Right lobe of liver (tissue), 6 donors: ENCODE measurements around the gene VARS1. TPM values are rescaled to one million over a fixed set of nuclear protein-coding genes. Genes with fewer than 3 reads are reported as not detected.

Source experiments
- ATAC-seq, 4 donors: fragments of 200-7000 bp; cut with Tn5 transposase; one replicate each; pipeline ENCODE4 v1.9.1; 2020; ENCODE audit warnings: mild to moderate bottlenecking in 4 of 4, moderate library complexity in 4 of 4
- DNase-seq, 3 donors: peaks; one replicate each; pipeline ENCODE4 v3.0.0-alpha.2; 2020
- H3K27ac ChIP-seq, 3 donors: fragments of 200-600 bp; one replicate each; pipeline ENCODE4 v1.8.0; 2022
- H3K27me3 ChIP-seq, 2 donors: fragments of 200-600 bp; one replicate each; pipeline ENCODE4 v1.8.0; 2022
- H3K36me3 ChIP-seq, 4 donors: fragments of 200-600 bp; sonication (generic) in 1 of 4; one replicate each; pipeline versions ENCODE4 v1.5.1 to v1.8.0; 2017 to 2022; ENCODE audit warnings: control low read depth in 1 of 4
- H3K4me1 ChIP-seq, 4 donors: fragments of 200-600 bp; sonication (generic) in 1 of 4; one replicate each; pipeline versions ENCODE4 v1.5.1 to v1.8.0; 2017 to 2022; ENCODE audit warnings: control low read depth in 1 of 4
- H3K4me3 ChIP-seq, 3 donors: fragments of 200-600 bp; one replicate each; pipeline ENCODE4 v1.8.0; 2022
- H3K9me3 ChIP-seq, 4 donors: fragments of 200-600 bp; sonication (generic) in 1 of 4; one replicate each; pipeline versions ENCODE4 v1.5.1 to v1.8.0; 2017 to 2022; ENCODE audit warnings: control low read depth in 1 of 4
- POLR2A ChIP-seq: fragments of 450-650 bp; IDR thresholded peaks from one replicate; pipeline ENCODE4 v1.6.1; 2017; ENCODE audit warnings: antibody characterized with exemption, mild to moderate bottlenecking
- WGBS: methylation state at CpG from one replicate; pipeline ENCODE4 v1.1.6; 2018; ENCODE audit warnings: low coverage, low lambda C conversion rate; ENCODE audit not compliant: insufficient coverage; ENCODE audit errors: missing lambda C conversion rate; 5-methylcytosine and 5-hydroxymethylcytosine counted together
- intact Hi-C, 2 donors: fragments of 100-400 bp; cut with DNase I; formaldehyde crosslinking; loops; one replicate each; pipeline versions ENCODE4 v1.11.2 to v1.14.1; 2022
- total RNA-seq, 6 experiments: library from RNA; depleted of rRNA in 2 of 6; stranded (reverse); fragments of >200 nt in 2 of 6; fragmentation: NEBNext Ultra II Directional in 3 of 6; extraction: Animal tissue kit (Norgen Biotek cat#: 25700) in 3 of 6; gene quantifications; one replicate each; pipeline versions ENCODE4 v1.1.0 to v1.2.4, GENCODE V29; 2016 to 2023
- TF ChIP-seq, protein P1 (sequence below), 4 donors: fragments of 200-600 bp in 3 of 4; fragments of 450-650 bp in 1 of 4; IDR thresholded peaks; one replicate each; pipeline versions ENCODE4 v1.5.1 to v1.8.0; 2016 to 2022; ENCODE audit warnings: antibody characterized with exemption in 4 of 4, mild to moderate bottlenecking in 2 of 4
- donor health status: DM: no; HTN: yes; CAD: no.
- donor health status: DM: no; HTN: no; CAD: no.
- donor health status: DM: no; HTN: no; CAD: no.
- donor health status: DM: no; HTN: yes; CAD: no.
- donor health status: DM: no; HTN: yes; CAD: no.

VARS1 gene
- total RNA-seq, 6 experiments from 2014 or later = 31.0 to 58.1 (median 41.0) TPM

DNA sequence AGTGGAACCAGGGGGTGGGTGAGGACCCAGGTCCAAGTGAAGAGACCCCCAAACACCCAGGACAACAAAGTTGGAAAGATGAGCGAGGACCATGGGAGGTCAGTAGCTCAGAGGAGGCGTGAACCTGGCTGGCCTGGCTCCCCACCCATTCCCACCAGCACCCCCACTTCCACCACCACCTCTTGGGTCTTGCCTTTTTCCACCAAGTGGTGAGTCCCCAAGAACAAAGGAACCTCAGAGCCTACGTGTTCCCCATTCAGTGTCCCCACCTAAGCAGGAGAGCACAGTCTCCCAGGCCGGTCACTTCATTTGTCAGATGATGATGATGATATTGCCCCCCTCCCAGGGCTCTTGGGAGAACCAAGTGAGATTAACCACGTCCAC lies 17.9 kb downstream of the VARS1 start:
- DNase-seq (no peak), ATAC-seq (no peak)
- Histone ChIP-seq H3K27ac (peak overlapping the region; percentile 52 to 61 (median 58)), H3K4me3 (no peak overlapping the region), H3K27me3 (no peaks in the 10 kb centered on the region), H3K36me3 (peaks cover 0 to 24% (median 9%) of the 10 kb centered on the region in 4 donors), H3K9me3 (no peaks in the 10 kb centered on the region), H3K4me1 (peaks cover 0 to 30% (median 6%) of the 10 kb centered on the region in 4 donors)
- intact Hi-C loops = loop anchor here (10.0 kb wide), 1 partner anchor 57 kb away; no protein-coding TSS in a partner anchor
- 93% methylated on average over 3 of the region's 5 CpGs for WGBS
- no peak for TF ChIP-seq POLR2A
- TF ChIP-seq, protein P1, sequence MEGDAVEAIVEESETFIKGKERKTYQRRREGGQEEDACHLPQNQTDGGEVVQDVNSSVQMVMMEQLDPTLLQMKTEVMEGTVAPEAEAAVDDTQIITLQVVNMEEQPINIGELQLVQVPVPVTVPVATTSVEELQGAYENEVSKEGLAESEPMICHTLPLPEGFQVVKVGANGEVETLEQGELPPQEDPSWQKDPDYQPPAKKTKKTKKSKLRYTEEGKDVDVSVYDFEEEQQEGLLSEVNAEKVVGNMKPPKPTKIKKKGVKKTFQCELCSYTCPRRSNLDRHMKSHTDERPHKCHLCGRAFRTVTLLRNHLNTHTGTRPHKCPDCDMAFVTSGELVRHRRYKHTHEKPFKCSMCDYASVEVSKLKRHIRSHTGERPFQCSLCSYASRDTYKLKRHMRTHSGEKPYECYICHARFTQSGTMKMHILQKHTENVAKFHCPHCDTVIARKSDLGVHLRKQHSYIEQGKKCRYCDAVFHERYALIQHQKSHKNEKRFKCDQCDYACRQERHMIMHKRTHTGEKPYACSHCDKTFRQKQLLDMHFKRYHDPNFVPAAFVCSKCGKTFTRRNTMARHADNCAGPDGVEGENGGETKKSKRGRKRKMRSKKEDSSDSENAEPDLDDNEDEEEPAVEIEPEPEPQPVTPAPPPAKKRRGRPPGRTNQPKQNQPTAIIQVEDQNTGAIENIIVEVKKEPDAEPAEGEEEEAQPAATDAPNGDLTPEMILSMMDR (IDR thresholded peaks at IDR 0.05) = no peak

DNA sequence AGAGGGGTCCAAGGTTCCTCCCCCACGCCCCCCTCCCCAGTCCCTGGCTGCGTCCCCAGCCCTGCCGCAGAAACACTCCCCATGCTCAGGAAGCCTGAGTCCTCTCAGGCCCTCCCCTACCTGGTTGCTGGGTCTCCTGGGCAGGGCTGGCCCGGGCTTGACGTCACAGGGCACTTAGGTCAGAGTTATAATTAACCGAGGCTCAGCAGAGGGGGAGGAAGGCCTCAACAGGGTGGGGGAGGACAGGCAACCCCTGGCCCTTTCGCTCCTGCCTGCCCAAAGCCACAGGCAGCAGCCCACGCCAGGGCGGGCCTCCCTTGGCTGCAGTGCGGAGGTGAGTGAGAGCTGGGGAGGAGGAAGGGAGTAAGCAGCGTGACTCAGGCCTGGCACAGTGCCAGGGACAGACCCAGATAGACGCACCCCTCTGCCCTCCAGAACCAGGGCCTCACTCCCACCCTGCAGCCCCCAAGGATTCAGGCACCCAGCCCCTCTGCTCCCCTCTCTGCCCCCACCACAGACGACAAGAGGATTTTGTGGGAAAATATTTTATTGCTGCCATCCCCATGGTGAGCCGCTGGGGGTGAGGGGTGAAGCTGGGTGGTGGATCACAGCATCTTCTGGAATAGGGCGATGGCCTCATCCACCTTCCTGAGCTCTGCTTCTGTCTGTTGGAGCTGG lies 18.4 kb downstream of the VARS1 start, which contains the start of gene VWA7:
Gene VWA7 (minus strand): TSS at position 340 of the 678 bp plus-strand sequence. CDS start 549 bp downstream, outside the sequence.
- Histone ChIP-seq H3K27ac (peak within 1 kb of the TSS; percentile 52 to 61 (median 58)), H3K4me3 (peak within 1 kb of the TSS; percentile 1 to 23 (median 18)), H3K4me1 (peaks cover 0 to 30% (median 6%) of the 10 kb centered on the region in 4 donors), H3K27me3 (no peaks in the 10 kb centered on the region), H3K36me3 (peaks cover 0 to 23% (median 8%) of the 10 kb centered on the region in 4 donors), H3K9me3 (no peaks in the 10 kb centered on the region)
- 17% methylated on average over 7 of the region's 15 CpGs for WGBS
- peak; percentile 90 to 95 (median 93) for DNase-seq
- intact Hi-C loops = loop anchor here (10.0 kb wide), 1 partner anchor 58 kb away; no protein-coding TSS in a partner anchor
- peak; percentile 69 to 85 (median 79) for ATAC-seq
- TF ChIP-seq, protein P1 (IDR thresholded peaks at IDR 0.05) = no peak
- TF ChIP-seq POLR2A = peak; percentile 29

DNA sequence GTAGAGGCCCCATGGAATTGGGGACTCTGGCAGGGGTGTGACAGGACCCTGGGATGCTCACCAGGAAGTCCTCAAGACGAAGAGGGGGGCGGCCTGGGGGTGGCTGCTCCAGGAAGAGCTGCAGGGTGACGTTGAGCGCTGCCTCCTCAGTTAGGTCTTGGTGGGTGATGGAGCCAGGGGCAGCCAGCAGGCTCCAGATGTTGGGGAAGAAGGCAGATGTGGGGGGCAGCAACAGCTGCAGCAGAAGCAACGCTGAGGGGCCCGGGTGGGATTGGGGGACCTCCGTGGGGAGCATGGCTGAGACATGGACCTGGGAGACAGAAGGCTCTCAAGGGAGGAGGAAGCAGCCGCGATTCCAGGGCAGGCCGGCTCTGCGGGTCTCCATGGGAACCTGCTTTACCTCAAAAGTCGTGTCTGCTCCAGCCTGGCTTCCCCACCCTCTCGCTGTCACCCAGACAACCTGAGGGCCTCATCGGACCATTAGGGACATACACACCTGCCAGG lies 19.0 kb downstream of the VARS1 start:
- Histone ChIP-seq H3K4me3 (peak overlapping the region; percentile 1 to 23 (median 18)), H3K27ac (peak overlapping the region; percentile 52 to 61 (median 58)), H3K27me3 (no peaks in the 10 kb centered on the region), H3K4me1 (peaks cover 0 to 30% (median 6%) of the 10 kb centered on the region in 4 donors), H3K9me3 (no peaks in the 10 kb centered on the region), H3K36me3 (peaks cover 0 to 18% (median 8%) of the 10 kb centered on the region in 4 donors)
- 0% methylated on average over 3 of the region's 14 CpGs for WGBS
- no peak for DNase-seq
- TF ChIP-seq, protein P1 (IDR thresholded peaks at IDR 0.05) = no peak
- no peak for TF ChIP-seq POLR2A
- ATAC-seq = peak in 3 of 4 donors; percentile 1 to 3 (median 2)
- intact Hi-C loops = loop anchor here (10.0 kb wide), 1 partner anchor 58 kb away; no protein-coding TSS in a partner anchor

DNA sequence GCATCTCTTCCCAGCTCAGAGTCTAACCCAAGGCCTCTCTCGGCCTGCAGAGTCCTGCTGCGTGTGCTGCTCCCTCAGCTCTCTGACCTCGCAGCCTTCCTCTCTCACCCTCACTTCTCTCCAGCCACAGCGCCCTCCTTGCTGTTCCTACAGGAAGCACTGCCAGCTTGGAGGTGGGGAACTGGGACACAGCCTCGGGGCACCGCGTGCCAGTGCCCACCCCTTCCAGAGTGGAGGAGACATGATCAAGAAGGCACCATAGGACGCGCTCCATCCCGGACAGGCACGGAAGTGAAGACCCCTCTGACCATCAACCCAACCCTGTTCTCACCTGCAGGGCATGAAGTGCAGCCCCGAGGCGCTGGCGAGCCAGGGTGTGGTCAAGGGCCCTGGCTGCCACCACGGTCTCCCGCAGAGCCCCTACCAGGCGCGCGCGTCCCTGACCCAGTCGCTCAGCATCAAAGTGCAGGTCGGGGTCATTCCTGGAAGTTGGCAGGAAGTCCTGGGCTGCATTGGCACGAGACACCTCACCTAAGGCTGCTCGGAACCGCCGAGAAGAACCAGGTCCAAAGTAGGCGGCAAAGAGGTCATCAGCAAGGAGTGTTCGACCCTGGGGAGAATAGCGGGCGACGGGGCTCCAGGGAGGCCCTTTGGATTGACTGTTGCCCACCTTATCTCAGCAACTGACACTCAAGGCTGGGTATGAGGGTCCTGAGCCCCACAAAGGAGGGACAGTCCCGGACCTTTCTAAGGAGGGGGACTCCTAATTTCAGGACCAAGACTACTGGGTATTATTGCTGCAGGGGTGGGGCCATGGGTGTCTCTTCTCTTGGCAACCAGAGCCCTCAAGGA lies 19.7 kb downstream of the VARS1 start:
- Histone ChIP-seq H3K27me3 (no peaks in the 10 kb centered on the region), H3K4me3 (no peak overlapping the region), H3K4me1 (peaks cover 0 to 30% (median 6%) of the 10 kb centered on the region in 4 donors), H3K27ac (peak overlapping the region; percentile 52 to 61 (median 58)), H3K9me3 (no peaks in the 10 kb centered on the region), H3K36me3 (peaks cover 0 to 13% (median 7%) of the 10 kb centered on the region in 4 donors)
- no peak for TF ChIP-seq POLR2A
- TF ChIP-seq, protein P1 (IDR thresholded peaks at IDR 0.05) = no peak
- peak; percentile 1 to 24 (median 10) for ATAC-seq
- peak in 2 of 3 donors; percentile 75 to 79 for DNase-seq
- intact Hi-C loops = loop anchor here (10.0 kb wide), 1 partner anchor 59 kb away; no protein-coding TSS in a partner anchor
- 67% methylated on average over 7 of the region's 32 CpGs for WGBS
